ENCODE data around the gene ALKBH5.

Gene ALKBH5

GRCh38 chr17:18144855-18145254 is 38.8 kb upstream of the ALKBH5 start:
- TF ChIP-seq CTCF (IDR thresholded peaks at IDR 0.05; ENCODE audit: low read depth, low read length) = no peak
- no peak for TF ChIP-seq POLR2A (IDR thresholded peaks at IDR 0.05; ENCODE audit: extremely low read depth, insufficient read length)
- TF ChIP-seq MYC (IDR thresholded peaks at IDR 0.05; ENCODE audit: low read depth, low read length) = no peak
- TF ChIP-seq MAX (IDR thresholded peaks at IDR 0.05; ENCODE audit: low read depth, low read length) = no peak
- DNase-seq (ENCODE audit: low read depth) = no peak
- H3K4me3 ChIP-seq (ENCODE audit: low read depth, low read length) = no peak overlapping the region

- H3K4me3 ChIP-seq (ENCODE audit: low read depth, low read length) = no peak overlapping the region
- TF ChIP-seq CTCF (IDR thresholded peaks at IDR 0.05; ENCODE audit: low read depth, low read length) (no peak), MAX (IDR thresholded peaks at IDR 0.05; ENCODE audit: low read depth, low read length) (no peak), MYC (IDR thresholded peaks at IDR 0.05; ENCODE audit: low read depth, low read length) (no peak), POLR2A (IDR thresholded peaks at IDR 0.05; ENCODE audit: extremely low read depth, insufficient read length) (no peak)
- DNase-seq (ENCODE audit: low read depth) = no peak
These were observed 37.8 kb upstream of the ALKBH5 start for GRCh38 chr17:18145811-18146210.

GRCh38 chr17:18146259-18146658 is 37.4 kb upstream of the ALKBH5 start:
- no peak overlapping the region for H3K4me3 ChIP-seq (ENCODE audit: low read depth, low read length)
- TF ChIP-seq MAX (IDR thresholded peaks at IDR 0.05; ENCODE audit: low read depth, low read length) = no peak
- no peak for TF ChIP-seq CTCF (IDR thresholded peaks at IDR 0.05; ENCODE audit: low read depth, low read length)
- TF ChIP-seq MYC (IDR thresholded peaks at IDR 0.05; ENCODE audit: low read depth, low read length) = no peak
- TF ChIP-seq POLR2A (IDR thresholded peaks at IDR 0.05; ENCODE audit: extremely low read depth, insufficient read length) = no peak
- no peak for DNase-seq (ENCODE audit: low read depth)

- no peak overlapping the region for H3K4me3 ChIP-seq (ENCODE audit: low read depth, low read length)
These were observed 36.6 kb upstream of the ALKBH5 start for GRCh38 chr17:18146980-18147379.

GRCh38 chr17:18148586-18148985 is 35.0 kb upstream of the ALKBH5 start:
- DNase-seq (ENCODE audit: low read depth) = no peak
- TF ChIP-seq POLR2A (IDR thresholded peaks at IDR 0.05; ENCODE audit: extremely low read depth, insufficient read length) (no peak), CTCF (IDR thresholded peaks at IDR 0.05; ENCODE audit: low read depth, low read length) (no peak), MAX (IDR thresholded peaks at IDR 0.05; ENCODE audit: low read depth, low read length) (no peak), MYC (IDR thresholded peaks at IDR 0.05; ENCODE audit: low read depth, low read length) (no peak)

More at GRCh38 chr17:18146980-18147379, 36.6 kb upstream of the ALKBH5 start:
- TF ChIP-seq CTCF (IDR thresholded peaks at IDR 0.05; ENCODE audit: low read depth, low read length) (no peak), MAX (IDR thresholded peaks at IDR 0.05; ENCODE audit: low read depth, low read length) (no peak), POLR2A (IDR thresholded peaks at IDR 0.05; ENCODE audit: extremely low read depth, insufficient read length) (no peak), MYC (IDR thresholded peaks at IDR 0.05; ENCODE audit: low read depth, low read length) (no peak)
- no peak for DNase-seq (ENCODE audit: low read depth)

GRCh38 chr17:18151290-18151689 is 32.3 kb upstream of the ALKBH5 start:
- TF ChIP-seq MAX (IDR thresholded peaks at IDR 0.05; ENCODE audit: low read depth, low read length) (no peak), CTCF (IDR thresholded peaks at IDR 0.05; ENCODE audit: low read depth, low read length) (no peak), MYC (IDR thresholded peaks at IDR 0.05; ENCODE audit: low read depth, low read length) (no peak), POLR2A (IDR thresholded peaks at IDR 0.05; ENCODE audit: extremely low read depth, insufficient read length) (no peak)
- H3K4me3 ChIP-seq (ENCODE audit: low read depth, low read length) = no peak overlapping the region
- no peak for DNase-seq (ENCODE audit: low read depth)

More at GRCh38 chr17:18148586-18148985, 35.0 kb upstream of the ALKBH5 start:
- H3K4me3 ChIP-seq (ENCODE audit: low read depth, low read length) = no peak overlapping the region

Measured in NB4 (cell line).